ENCODE results near the gene VRK2.

GRCh38 chr2:58182527-58182926 is 135.9 kb downstream of the VRK2 start:
- no peak for TF ChIP-seq TARDBP (IDR thresholded peaks at IDR 0.05; ENCODE audit: borderline replicate concordance)
- TF ChIP-seq POLR2A (IDR thresholded peaks at IDR 0.05; ENCODE audit: low read depth, low read length) = no peak
- TF ChIP-seq MYC (IDR thresholded peaks at IDR 0.05; ENCODE audit: insufficient read depth, insufficient read length, insufficient replicate concordance, low read length, severe bottlenecking) = no peak
- TF ChIP-seq CEBPB (IDR thresholded peaks at IDR 0.05; ENCODE audit: borderline replicate concordance in 1 of 2, low read depth in 2 of 2, low read length in 2 of 2) = no peak
- no peak for TF ChIP-seq MLLT1 (IDR thresholded peaks at IDR 0.05)
- no peak for TF ChIP-seq SP1 (IDR thresholded peaks at IDR 0.05; ENCODE audit: low read depth, low read length)
- no peak for TF ChIP-seq E2F4 (IDR thresholded peaks at IDR 0.05; ENCODE audit: low read depth, low read length)
- no peak for TF ChIP-seq STAT3 (IDR thresholded peaks at IDR 0.05; ENCODE audit: low read depth, low read length)
- no peak for TF ChIP-seq EP300 (IDR thresholded peaks at IDR 0.05; ENCODE audit: borderline replicate concordance in 1 of 2, control insufficient read depth in 1 of 2, low read depth in 2 of 2, low read length in 2 of 2)
- TF ChIP-seq CTCF (IDR thresholded peaks at IDR 0.05 in 2 of 3, conservative IDR thresholded peaks at IDR 0.05 in 1 of 3; ENCODE audit: control insufficient read depth in 2 of 3, extremely low read depth in 1 of 3, insufficient read depth in 1 of 3, low read depth in 3 of 3, low read length in 3 of 3) = no peak
- no peak for TF ChIP-seq FOXM1 (IDR thresholded peaks at IDR 0.05; ENCODE audit: low read depth, low read length)
- no peak for TF ChIP-seq ESRRA (IDR thresholded peaks at IDR 0.05; ENCODE audit: low read length)
